Fibroblast of the conjunctiva (primary cell): Measurements from ENCODE around the gene PDK3.

Experiments
- DNase-seq: peaks from one replicate; pipeline ENCODE4 v3.0.0-alpha.2; 2010; ENCODE audit warnings: low read depth

Gene PDK3

DNA sequence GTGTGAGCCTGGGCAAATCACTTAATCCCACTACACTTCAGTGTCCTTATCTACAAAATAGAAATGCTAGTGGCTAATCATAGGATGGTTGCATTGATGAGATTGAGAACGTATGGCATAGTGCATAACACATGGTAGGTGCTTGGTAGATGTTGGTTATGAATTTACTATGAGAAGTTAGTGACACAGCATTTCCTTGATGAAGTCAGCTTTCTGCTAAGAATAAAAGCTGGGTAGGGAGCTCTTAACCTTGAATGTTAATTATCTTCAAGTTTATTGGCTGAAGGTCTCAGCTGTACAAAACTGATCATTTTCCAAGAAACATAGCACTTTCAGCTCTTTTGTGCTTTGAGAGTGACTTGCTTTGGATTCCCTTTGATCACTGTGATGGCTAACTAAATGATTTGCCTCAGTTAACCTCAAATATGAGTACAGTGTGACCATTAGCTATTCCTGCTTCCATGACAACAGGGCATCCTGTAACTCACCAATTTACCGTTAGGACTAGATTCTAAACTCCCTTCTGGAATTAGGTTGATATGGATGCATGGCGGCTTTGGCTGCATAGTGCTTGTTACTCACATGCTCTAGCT lies 17.8 kb downstream of the PDK3 start:
- no peak for DNase-seq

DNA sequence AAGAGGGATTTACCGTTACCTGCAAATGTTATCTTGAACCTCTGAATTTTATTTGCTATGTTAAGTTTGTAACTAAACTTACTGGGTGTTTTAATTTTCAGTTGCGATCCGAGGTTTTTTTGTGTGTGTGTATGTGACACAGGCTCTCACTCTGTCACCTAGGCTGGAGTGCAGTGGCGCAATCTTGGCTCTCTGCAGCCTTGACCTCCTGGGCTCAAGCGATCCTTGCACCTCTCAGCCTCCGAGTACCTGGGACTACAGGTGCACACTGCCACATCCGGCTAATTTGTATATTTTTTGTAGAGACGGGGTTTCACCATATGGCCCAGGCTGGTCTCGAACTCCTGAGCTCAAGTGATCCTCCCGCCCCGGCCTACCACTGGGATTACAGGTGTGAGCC lies 18.5 kb downstream of the PDK3 start:
- DNase-seq, result no peak

DNA sequence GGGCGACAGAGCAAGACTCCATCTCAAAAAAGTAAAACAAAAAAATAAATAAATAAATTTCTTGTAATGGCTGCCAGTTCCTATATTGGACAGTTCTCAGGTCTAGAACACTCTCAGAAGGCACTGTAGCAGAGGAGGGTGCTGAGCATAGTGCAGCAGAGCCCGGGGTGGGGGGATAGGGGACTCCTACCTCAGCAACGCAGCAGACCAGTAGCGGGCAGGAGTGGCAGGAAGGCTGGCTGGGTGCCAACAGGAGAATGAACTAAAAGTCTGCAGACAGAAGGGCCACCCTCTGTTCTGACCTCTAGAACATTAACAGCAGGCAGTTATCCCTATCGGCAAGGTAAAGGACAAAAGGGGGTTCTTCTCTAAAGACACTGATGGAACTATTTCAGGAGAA lies 20.2 kb downstream of the PDK3 start:
- no peak for DNase-seq

DNA sequence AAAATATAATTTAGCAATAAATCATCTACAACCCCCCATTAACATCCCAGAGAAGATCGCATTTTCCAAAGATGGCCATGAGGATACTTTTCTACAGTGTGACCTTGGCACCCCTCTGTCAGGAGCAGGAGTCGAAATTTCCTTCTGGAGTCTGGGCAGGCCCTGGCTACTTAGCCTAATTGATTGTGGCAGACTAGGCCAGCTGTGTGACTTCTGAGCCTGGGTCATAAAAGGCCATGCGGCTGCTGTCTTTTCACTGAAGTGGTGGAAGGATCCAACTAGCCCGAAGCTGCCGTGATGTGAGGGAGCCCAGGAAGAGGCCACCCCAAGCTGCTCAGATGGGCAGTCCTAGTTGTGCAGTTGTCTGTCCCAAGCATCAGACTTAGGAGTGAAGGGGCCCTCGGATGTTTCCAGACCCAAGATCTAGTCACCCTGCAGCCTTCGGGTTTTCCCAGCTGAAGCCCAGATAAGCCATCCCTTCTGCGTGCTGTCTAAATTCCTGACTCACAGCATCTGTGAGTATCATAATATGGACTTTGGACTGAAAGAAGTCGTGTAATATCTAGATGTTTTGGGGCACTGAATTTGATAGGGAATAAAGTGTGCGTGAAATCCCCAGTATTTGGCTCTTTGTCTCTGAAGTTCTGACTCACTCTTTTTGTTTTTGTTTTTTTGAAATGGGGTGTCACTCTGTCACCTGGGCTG lies 21.0 kb downstream of the PDK3 start:
- no peak for DNase-seq

DNA sequence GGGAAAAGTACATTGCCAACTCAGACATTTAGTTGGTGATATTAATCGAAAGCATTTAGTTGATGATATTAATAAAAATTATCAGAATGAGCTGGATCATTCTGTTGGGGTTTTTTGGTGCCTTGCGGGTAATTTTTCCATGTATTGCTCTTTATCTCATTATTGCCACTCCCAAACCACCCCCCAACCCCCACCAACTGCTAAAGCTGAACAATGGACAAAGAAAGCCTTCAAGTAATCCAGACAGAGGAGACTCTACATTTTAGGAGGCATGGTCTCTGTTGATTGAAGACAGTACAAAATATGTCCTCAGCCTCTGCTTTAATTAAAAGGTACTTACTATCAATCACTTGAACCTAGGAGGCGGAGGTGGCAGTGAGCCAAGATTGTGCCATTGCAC lies 22.5 kb downstream of the PDK3 start:
- no peak for DNase-seq

DNA sequence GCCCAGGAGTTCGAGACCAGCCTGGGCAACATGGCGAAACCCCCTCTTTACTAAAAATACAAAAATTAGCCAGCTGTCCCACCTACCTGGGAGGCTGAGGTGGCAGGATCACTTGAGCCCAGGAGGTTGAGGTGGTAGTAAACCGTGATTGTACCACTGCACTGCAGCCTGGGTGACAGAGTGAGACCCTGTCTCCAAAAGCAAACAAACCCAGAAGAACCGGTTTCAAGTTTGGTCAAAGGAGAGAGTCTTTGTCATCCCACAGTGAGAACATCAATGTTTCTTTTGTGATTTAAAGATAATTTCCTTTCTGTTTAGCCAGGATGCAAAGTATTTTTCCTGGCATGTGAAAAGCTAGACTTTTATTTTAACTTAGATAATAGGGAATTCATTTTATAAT lies 26.7 kb downstream of the PDK3 start:
- DNase-seq, result no peak

DNA sequence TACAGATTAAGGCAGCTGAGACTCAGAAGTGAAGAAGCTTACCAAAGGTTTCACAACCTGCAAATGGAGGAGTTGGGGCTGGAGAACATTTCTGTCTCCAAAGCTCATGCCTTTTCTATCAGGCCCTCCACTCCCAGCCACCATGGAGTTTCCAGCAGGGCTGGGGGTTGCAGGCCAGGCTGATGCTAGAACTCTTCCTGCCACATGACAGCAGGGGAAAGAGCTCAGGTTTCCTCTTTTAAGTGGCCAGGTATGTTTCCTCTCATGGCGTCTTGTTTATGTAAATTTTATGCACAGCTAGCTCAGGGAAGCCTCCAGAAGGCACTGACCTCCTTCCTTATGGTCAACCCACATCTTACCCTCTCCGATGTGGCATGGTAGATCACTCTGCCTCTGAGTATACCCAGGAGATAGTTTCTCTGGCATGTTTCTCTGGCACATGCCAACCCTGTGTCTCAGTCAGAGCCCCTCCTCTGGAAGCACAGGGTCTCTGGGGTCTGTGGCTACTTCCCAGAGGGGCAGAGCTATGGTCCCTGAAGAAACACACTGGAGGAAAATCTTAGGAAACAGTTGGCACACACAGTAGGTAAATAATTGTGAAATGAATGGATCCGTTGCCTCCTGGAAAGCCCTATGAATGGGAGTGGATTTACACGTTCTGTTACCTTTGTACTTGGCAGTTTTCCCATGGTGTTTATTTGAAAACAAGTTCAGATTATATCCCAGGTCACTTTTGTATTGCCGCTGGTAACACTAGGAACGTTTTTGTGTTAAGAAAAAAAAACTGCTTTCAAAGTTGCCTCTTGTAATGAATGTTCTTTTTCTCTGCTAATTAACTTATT lies 28.9 kb downstream of the PDK3 start:
- DNase-seq, result no peak

DNA sequence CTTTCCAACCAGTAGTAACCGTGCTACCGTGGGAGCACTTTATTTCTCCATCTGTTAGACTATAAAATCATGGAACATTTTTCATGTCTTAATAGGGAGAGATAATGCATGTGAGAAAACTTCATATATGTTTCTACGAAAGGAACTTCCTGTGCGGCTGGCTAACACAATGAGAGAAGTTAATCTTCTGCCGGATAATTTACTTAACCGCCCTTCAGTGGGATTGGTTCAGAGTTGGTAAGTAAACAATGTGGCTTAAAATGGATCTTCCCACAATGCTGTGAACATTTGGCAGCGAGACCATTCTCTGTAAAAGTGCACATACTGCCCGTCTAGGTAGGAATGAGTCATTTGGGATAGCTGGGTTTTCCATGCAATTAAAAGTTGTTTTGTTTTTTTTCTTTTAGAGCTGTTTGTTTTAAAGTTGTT lies 29.6 kb downstream of the PDK3 start:
- DNase-seq, result peak; percentile 13

DNA sequence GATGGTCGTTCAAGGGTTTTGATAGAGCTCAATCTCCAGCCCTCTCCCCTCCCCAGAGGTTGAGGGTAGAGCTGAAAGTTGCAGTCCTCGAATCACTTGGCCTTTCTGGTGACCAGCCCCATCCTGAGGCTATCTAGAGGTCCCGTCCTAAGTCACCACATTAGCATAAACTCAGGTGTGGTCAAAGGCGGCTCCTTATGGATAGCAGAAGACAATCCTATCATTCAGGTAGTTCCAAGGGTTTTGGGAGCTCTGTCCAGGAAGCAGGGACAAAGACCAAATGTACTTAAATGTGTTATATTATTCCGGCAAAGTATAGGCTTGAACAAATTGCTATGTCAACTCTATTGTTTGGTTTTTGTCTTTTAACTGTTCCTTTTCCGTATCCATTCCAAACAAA lies 30.6 kb downstream of the PDK3 start:
- no peak for DNase-seq

DNA sequence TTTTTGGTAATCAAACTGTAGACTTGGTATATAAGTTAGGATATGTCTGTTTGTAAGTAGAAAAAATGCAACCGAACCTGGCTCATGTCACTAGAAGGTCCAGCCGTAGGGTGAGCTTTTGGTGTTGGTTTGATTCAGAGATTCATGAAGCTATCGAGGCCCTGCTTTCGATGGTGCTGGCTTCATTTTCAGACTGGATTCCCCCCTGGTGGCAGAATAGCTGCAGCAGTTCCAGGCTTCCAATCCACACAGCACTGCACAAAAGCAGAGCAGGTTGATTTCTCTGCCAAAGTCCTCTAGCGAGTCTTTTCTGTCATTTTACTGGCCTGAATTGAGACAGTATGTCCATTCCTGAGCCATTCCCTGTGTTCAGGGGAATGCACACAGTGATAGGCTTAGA lies 33.1 kb downstream of the PDK3 start:
- DNase-seq, result no peak

DNA sequence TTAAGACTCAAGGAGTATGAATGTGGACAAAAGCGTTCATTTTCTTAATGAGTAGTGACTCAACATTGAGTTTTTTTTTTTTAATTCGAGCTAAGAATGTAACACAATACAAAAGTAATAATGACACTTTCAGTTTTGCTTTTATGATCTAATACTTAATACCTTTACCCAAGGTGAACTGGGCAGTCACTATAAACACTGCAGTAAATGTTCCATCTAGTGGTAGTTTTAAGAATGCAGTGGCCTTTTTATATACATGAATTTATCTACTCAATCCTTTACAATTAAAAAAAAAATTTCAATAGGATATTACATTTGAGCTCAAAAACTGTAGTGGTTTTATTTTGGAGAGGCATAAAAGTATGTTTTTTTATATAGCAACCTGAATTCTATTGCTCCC lies 33.9 kb downstream of the PDK3 start:
- no peak for DNase-seq

DNA sequence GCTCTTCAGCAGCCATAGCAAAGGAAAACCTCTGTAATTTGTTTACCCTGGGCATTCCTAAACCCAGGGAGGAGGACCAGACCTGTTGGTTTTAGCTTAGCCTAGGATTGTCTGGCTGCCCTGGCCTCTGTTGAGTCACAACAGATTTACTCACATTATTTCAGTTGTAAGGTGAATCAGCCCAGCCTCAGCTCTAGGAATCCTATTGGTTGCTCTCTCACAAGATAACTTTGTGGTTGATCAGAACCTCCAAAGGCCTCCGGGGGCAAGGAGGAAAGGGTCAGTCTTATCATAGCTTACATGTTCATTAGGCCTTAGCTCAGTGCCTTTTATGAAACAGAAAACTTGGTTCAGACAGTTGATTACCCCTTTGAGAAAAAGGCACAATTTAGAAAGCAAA lies 41.0 kb downstream of the PDK3 start:
- DNase-seq, result no peak

DNA sequence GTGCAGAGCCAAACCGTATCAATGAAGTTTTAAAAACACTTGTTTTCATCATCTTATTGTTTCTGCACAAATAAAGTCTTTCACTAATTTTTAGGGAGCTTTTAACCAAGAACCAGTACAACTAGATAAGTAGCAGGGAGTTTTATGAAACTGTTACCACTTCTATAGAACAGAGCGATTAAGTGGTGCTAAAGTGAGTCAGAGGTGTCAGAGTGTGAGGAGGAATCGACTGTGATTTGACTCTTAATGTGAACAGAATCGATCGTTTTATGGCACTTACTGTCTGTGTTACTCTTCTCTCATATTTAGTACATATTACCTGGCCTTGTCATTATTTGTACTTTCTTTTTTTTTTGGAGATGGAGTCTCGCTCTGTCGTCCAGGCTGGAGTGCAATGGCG lies 43.3 kb downstream of the PDK3 start:
- DNase-seq, result no peak

DNA sequence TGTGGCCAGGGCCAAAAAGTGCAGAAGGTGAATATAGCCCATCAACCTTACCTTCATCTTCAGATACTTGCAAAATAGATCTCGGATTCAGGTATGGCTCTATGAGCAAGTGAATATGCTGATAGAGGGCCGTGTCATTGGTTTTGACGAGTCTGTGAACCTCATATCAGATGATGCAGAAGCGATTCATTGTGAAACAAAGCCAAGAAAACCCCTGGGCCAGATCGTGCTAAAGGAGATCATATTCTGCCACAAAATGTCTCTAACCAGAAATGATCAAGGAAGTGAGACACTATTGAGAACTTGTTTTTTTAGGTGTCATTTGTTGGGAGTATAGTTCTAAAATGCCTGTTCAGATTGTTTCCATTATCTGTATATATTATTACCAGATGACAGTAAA lies 48.3 kb downstream of the PDK3 start:
- no peak for DNase-seq

DNA sequence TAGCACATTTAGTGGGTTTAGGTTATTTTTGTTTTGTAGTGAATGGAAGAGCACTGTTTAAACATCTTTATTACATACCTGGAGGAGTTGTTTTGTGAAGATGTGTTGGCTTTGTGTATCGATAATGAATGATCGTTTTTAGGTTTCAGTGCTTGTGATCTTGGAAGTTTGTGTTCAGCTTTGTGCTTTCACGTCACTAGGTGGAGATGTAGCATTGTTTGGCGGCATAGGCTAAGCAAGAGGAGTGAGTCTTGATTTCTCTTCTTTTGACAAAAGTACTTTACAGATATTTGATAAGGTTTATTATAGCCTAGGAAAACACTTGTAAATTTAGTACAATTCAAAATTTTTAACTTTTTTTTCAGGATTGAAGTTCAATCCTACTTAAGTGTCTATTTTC lies 50.4 kb downstream of the PDK3 start:
- peak; percentile 17 for DNase-seq

DNA sequence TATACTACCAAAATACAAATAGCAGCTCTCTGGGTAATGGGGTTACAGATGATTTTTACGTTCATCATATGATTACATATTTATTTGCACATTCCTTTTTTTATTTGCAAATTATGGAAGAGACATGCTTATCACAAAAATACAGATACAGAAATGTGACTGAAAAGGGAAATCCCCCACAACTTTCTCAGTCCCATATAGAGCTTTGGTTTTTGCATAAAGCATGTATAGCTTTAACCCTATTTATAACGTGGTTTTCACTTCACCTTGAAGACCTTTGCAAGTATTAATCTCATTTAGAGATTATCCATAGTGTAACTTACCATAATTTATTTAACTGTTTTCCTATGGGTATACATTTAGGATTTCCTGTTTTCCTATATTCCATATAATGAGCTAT lies 55.4 kb downstream of the PDK3 start:
- no peak for DNase-seq

DNA sequence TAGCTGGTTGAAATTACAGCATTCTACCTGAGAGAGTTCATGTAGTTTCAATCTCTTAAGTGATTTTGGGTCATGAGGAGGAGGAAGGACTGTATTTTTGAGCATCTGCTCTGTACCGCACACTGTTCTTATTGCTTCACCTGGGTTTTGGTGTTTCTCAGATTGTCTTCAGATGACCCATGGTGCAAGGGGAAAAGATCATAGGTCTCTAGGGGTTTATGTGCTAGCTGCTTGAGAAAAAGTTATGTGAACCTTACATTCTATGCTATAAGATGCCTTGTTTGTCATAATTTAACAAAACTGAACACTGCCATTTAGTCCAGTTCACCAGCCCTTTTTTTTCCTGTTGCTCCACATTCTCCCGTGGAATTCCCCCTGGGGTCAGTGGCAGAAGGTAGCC lies 60.4 kb downstream of the PDK3 start:
- DNase-seq, result no peak

DNA sequence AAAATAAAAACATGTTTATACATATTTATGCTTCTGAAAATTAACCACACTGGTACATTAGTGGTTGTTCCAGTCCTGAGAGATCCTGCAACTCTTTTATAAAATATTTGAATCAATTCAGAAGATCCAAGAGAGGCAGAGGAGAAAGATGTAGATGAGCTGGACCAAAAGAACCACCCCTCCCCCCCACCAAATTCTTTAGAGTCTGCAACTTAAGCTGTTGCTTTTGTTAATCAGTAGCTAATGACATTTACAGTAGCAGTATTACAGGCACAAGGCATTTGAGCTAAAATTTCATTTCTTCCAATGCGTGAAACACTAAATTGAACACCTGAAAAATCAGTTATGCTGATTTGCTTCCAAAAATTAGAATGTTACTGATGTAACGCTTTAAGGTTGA lies 61.5 kb downstream of the PDK3 start:
- DNase-seq, result no peak

DNA sequence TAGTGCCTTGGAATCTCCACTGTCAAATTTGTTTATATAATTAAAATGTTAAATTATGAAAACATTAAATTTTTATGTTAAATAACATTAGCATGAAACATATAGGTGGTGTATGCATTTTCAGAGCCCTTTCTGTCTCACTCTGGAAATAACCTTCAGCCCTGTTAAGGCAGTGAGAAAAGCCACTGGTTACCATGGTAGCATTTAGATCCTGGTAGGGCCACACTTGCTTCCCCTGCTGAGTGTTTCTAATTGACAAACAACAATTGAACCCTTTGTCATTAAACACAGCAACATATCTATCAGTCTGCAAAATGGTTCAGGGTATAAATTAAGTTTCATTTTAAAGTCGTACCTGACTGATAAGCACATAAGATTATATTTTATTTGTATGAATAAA lies 63.5 kb downstream of the PDK3 start:
- no peak for DNase-seq

DNA sequence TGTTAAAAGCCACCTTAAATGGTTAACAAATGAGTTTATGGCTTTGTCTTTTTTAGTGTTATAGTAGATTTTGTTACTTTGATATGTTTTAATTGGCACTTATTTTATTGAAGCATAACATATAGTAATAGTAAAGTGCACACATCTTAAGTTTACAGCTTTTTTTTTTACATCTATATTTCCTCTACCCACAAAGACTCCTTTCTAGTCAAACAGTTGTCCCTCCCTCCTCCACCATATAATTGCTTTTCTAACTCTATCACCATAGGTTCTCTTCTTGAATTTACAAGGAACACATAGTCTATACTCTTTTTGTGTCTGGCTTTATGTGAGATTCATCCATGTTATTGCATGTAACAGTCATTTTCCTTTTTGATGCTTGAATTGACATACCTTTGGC lies 71.5 kb downstream of the PDK3 start:
- no peak for DNase-seq

DNA sequence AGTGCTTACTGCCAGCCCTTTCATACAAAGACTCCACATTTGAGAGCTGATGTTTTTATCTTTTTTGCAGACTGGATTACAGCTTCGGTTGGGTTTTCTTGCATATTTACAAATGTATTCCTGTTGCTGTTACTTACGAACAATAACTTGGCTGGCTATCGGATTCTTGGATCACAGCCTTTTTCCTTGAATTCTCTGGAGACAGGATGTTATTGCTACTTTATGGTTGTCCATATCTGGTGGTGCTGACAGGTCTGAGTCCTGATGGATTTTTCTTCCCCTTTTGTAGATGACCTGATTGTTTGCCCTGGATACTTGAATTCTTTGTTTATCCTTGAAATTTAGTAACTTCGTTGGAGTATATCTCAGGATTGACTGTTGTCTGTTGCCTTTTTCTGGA lies 77.7 kb downstream of the PDK3 start:
- DNase-seq, result no peak

DNA sequence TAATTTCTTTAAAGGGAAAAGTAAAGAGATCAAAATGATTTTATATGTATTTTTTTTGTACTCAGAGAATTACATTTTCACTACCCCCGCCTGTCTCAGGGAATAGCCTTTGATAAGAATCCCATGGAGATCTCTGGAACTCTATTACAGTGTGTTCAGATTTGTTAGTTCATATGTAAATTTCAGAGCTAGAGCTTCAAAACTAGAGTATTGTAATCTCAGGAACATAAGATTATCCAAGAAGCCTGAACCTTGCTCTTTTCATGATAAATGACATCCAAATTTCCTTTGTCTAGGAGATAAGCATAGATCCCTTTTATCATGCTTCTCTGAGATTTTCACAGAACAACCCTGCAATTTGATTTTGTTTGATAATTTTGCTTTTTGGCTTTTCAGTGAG lies 82.9 kb downstream of the PDK3 start:
- no peak for DNase-seq

DNA sequence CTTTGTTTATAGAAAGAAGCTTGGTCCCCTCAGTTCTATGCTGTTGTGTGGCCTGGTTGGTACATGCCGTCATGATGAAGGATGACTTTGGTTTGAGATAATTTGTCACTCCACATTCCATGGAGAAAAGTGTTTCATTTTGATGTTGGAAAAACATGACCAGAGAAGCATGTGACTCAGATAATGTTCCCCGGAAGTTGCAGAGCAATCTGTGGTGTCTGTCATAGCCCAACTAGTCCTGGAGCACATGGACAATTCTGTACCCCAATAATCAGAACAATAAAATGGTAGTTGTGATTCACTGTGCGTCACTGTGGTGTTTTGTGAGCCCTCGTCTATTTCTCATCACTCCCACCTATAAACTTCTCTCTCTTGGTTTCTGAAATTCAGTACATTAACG lies 85.1 kb downstream of the PDK3 start:
- DNase-seq, result no peak
